NCI-H2171 treated with DMSO at 0.1 percent for 48 hours (cell line): ENCODE data around the gene TMEM154.
"Not testable (repeated sequence)": the region's sequence is repeated elsewhere in the genome, so short reads cannot be mapped to it uniquely, and the experiment has no call there.

Experiments
- DNase-seq: peaks from one replicate; lab custom pipeline; 2025; lab: John Stamatoyannopoulos, UW

Gene TMEM154

DNA sequence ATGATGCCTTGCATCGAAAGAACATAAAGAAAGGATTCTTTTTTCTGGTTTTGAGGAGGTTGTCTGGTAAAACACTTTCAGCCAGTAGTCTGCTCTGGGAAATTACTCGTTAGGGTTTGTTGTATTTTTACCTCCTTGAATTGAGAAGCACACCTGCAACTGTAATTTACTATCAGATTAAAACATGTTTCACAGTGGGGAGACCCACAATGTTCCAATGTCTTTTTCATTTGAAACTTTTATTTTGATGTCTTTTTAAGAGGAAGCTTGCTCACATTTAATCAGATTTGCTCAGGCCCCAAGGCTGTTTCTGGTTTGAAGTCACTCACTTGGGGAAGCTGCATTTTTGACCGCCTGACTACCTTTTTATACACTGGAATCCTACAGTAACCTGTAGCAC is 12.0 kb downstream of the TMEM154 start:
- DNase-seq = no peak

GRCh38 chr4:152666946-152667345 is 12.9 kb downstream of the TMEM154 start:
- peak; percentile 62 for DNase-seq

- DNase-seq = no peak
Observed at GRCh38 chr4:152665691-152666395, 14.0 kb downstream of the TMEM154 start.

DNA sequence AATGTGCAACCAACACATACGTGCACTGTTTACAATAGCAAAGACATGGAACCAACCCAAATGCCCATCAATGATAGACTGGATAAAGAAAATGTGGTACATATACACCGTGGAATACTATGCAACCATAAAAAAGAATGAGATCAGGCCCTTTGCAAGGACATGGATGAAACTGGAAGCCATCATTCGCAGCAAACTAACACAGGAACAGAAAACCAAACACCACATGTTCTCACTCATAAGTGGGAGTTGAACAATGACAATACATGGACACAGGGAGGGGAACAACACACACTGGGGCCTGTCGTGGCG is 15.8 kb downstream of the TMEM154 start:
- not testable (repeated sequence) for DNase-seq

GRCh38 chr4:152663203-152664066 is 16.4 kb downstream of the TMEM154 start:
- no peak for DNase-seq

DNA sequence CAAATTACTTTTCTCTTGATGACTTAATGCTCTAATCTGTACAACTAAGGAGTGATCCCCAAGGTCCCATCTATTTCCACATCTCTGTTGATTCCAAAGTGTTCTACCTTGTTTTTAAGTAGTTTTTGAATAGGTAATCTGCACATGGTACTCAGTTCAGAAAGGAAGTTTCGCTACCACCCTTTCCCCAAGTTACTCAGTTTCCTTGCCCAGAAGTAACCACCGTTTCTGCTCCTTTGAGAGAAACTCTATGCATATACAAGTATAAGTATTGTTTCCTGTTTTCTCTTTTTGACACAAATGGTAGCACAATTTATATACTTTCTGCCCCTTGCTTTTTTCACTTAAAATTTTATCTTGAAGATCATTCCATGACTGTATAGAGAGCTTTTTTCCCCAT is 18.1 kb downstream of the TMEM154 start:
- DNase-seq = no peak

DNA sequence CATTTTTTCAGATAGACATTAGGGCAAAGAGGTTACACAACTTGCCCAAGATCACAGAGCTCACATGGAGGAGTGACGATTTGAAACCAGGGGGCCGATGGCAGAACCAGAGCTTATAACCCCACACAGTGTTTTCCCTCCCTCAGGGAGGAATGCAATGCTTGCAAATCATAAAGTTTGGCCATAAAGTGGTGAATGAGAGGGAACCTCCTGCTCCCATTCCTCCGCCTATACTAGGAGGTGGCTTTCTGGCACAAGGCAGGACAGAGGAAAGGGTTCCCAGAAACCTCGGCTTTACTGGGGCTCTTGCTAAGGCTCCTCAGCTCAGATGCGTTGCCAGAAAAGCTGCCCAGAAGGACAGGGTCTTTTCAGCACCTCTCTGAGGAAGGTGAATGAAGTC is 19.3 kb downstream of the TMEM154 start:
- no peak for DNase-seq

GRCh38 chr4:152659806-152660205 is 20.0 kb downstream of the TMEM154 start:
- no peak for DNase-seq

DNA sequence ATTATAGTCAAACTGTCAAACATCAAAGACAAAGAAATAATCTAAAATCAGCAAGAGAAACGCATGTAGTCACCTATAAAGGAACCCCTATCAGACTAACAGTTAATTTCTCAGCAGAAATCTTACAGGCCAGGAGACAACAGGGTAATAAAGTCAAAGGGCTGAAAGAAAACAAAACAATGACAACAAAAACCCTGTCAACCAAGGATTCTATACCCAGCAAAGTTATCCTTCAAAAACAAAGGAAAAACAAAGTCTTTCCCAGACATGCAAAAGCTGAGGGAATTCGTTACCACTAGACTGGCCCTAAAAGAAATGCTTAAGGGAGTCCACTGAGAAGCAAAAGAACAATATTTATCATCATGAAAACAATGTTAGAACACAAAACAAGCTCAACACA is 22.1 kb downstream of the TMEM154 start:
- no peak for DNase-seq

DNA sequence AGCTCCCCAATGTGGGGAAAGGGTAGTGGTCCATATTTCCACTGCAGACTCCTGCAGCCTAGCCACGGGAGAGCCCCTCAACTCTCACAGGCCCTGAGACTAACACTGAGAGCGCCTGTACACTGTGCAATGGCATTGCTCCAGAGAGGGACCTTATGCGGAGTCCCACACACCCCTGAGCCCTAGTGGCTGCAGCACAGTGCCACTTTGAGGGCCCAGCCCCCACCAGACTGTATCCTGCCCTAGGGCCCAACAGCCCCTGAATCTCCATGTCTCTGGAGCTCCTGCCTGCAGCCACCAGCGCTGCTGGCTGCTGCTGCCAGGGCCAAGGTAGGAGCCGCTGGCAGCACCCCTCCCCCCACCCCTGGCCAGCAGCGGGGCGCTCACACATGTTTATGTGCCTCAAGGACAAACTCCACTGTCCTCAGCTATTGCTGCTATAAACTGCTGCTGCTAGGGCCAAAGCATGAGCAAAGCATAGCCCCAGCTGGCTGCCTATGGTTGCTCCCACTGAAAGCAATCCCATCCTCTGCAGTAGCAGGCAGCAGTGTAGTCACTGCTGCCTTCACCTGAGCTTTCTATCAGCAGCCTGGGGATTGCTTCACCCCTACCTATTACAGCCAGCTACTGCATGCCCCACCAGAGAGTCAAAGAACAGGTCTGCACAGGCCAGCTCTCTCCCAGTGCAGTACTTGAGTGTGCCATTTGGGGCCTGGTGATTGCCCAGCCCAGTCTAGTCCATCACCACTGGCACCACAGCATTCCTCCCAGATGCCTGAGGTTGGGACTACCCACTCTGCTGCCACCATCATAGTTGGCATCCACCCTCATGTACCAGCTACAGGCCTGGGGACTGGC is 24.3 kb downstream of the TMEM154 start:
- DNase-seq = no peak

GRCh38 chr4:152652102-152652501 is 27.7 kb downstream of the TMEM154 start:
- DNase-seq = no peak

- no peak for DNase-seq
Observed at GRCh38 chr4:152651473-152652060, 28.2 kb downstream of the TMEM154 start.

GRCh38 chr4:152646221-152646620 is 33.6 kb downstream of the TMEM154 start:
- no peak for DNase-seq

GRCh38 chr4:152644130-152644529 is 35.7 kb downstream of the TMEM154 start:
- no peak for DNase-seq

DNA sequence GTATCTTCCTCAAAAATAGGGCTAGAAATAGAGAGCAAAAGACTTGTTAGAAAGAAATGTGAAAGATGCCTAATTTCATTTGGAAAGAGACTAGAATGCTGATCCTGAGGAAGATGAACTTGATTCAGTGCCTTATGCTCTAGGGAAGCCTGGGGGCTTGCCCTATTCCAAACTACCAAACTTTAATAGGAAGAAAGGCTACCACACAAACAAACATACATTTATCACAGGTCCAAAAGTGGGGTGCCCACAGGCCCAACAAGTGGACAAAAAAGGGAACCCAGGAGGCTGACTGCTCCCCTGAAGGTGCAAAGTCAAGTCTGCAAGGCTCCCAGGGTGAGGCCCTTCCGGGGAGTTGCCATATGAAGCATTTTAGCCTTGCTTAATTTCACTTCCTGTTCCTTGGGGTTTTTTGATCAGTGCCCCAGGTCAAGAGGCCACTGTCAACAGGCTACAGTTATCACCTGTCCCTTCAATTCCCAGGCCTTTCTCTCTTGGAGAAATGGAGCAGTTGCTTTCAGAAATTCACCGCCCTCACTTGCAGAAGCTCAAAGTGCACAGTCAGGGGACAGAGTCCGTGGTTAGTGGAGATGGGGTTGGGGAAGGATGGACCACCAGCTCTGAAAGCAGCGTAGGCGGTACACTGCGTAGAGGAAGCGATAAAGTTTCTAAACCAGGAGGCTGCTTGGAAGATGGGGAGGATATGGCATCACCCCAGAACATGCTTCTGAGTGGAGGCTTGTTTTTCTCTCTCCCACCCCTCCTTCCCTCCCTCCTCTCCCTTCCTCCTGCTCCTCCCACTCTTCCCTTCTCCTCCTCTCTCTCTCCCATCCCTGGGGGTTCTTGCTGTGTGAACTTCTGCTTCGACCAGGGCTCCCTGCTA is 36.4 kb downstream of the TMEM154 start:
- no peak for DNase-seq

DNA sequence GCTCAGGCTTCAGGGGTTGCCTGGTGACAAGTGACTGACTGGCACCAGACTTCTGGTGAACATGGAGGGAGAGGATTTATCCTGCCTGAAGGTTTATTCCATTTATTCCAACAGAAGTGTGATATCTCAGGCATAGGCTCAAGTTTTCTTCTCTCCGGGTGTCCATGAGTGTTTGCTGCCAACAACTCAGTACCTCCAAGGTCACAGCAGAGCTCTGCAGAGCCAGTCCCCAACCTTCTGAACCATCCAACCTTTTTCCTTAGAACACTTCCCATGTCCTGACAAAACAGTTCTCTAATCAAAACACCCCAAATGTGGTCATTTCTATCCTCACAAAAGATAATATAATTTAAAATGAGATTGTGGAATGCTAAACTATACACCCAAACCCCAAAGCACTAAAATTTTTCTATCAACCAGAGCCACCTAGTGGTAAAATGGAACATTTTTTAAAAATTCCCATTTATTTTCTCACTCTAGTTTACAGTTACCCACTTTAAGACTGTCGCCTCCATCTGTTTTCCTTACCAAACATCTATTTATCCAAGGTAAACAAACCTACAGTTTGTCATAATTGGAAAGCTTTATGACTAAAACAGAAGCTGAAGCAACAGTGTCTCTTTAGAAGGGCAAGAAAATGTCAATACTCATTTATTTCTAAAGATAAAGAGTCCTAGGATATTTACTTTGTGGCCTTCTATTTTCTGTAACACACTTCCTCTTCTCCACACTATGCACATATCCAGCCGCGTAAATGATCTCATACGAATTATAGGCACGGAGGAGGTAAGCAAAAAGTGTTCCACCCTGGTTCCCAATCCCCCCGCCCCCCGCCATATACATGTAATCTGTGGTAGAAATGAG is 39.5 kb downstream of the TMEM154 start:
- peak; percentile 9 for DNase-seq

- DNase-seq = no peak
Observed at GRCh38 chr4:152635851-152636250, 43.9 kb downstream of the TMEM154 start.

DNA sequence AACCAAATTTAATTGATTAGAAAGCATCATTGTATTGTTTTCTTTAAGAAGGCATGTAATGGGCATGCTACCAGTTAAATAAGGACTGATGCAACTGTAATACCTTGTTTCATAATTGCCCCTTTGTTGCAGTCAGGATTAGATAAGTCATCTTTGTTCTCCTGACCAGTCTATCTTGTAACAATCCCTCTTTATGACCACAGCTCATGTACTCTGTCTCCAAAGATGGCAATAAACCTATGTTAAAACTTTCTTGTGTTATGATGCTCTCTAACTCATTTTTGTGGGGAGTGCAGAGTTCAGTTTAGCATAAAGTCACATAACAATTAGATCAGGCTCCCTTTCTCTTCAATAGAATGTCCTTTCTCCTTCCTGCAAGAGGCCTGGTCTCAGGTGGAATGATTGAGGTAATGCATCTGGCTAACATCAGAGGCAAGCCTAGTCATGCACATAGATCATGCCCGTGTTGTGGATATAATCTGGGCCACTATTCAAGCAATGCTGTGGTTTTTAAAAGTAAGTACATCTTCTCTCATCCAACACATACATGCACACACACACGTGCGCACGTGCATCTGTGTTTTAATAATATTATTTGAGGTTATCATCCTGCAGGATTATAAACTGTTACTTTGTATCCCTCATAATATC is 45.6 kb downstream of the TMEM154 start:
- peak; percentile 21 for DNase-seq

GRCh38 chr4:152633118-152633517 is 46.7 kb downstream of the TMEM154 start:
- no peak for DNase-seq

DNA sequence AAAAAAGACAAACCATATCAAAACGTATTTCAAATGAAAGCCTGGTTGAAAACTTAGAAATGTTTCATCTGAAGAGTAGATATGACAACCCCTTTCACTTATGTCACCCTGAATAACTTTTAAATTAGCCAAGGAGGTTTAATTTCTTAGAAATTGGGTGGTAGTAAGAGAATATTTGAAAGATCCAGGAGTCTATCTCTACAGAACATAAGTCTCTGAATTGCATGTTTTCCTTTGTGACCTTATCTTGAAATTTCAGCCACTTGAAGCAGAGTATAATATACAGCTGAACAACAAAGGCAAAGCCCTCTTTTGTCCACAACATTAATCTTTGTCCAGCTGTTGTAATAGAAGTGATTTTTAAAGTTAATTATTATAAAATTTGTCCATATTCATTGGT is 49.5 kb downstream of the TMEM154 start:
- no peak for DNase-seq
